ENCODE measurements around the gene ARL13B.
A peak's percentile ranks its signal among the peaks of the same experiment; 100 is the strongest.
"Not testable (repeated sequence)": the region's sequence is repeated elsewhere in the genome, so short reads cannot be mapped to it uniquely, and the experiment has no call there.

ARL13B gene

DNA sequence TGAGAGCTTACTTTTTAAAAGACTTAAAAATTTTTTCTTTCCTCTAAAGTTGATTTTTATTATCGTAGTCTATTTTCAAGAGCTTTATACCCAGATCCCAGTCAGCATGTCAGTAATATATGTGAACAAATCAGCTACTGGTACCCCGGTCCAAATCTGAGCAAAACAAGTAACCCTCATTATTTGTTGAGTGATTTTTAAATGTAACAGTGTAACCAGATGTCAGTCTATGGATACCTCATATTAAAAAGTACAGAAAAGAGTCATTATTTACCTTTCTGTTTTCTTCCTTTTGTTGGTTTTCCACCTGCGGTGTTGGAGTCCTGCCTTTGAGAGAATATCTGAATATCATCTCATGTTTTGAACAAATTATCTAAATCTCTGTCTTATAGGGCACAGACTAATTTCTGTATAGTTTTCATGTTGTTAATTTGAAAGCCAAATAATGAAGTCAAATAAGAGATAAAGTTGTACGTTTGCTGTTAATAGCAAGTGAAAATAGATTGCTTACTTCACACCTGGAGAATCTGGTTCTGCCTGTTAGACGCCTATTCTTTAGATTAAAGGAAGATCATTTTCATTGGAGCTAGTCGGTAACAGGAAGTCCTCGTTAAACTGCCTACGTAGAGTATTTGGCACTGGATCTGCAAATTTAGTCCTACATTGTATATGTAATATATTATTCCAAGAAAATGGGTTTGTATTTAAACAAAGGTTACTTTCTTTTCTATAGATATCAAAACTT, 48.3 kb downstream of the ARL13B start, which contains the start of gene STX19:
Gene STX19, minus strand, starts transcription at position 505 of the 745 bp plus-strand sequence. CDS start 13,328 bp downstream, outside the sequence.
- Histone ChIP-seq H3K4me3 (ENCODE audit: low read length) (no peak within 1 kb of the TSS), H3K36me3 (ENCODE audit: control insufficient read depth, low read length) (no peaks in the 10 kb centered on the region), H3F3A (ENCODE audit: control insufficient read depth, insufficient read depth) (no peaks in the 10 kb centered on the region), H3K27me3 (ENCODE audit: control insufficient read depth, low read length) (no peaks in the 10 kb centered on the region), H3K4me1 (ENCODE audit: control insufficient read depth, low read length) (no peaks in the 10 kb centered on the region), H3K4me2 (ENCODE audit: low read length) (no peak within 1 kb of the TSS), H3K79me2 (ENCODE audit: control insufficient read depth, low read length) (no peaks in the 10 kb centered on the region), H3K9me2 (replicated peaks; ENCODE audit: control insufficient read depth, low read length) (no peaks in the 10 kb centered on the region), H4K20me1 (ENCODE audit: control insufficient read depth, insufficient read depth, low read depth, low read length) (no peaks in the 10 kb centered on the region), H3K27ac (ENCODE audit: low read depth, low read length) (no peak within 1 kb of the TSS), H3K9me3 (ENCODE audit: control insufficient read depth, insufficient read depth, low read length) (no peaks in the 10 kb centered on the region)
- TF ChIP-seq, protein P1, sequence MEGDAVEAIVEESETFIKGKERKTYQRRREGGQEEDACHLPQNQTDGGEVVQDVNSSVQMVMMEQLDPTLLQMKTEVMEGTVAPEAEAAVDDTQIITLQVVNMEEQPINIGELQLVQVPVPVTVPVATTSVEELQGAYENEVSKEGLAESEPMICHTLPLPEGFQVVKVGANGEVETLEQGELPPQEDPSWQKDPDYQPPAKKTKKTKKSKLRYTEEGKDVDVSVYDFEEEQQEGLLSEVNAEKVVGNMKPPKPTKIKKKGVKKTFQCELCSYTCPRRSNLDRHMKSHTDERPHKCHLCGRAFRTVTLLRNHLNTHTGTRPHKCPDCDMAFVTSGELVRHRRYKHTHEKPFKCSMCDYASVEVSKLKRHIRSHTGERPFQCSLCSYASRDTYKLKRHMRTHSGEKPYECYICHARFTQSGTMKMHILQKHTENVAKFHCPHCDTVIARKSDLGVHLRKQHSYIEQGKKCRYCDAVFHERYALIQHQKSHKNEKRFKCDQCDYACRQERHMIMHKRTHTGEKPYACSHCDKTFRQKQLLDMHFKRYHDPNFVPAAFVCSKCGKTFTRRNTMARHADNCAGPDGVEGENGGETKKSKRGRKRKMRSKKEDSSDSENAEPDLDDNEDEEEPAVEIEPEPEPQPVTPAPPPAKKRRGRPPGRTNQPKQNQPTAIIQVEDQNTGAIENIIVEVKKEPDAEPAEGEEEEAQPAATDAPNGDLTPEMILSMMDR (IDR thresholded peaks at IDR 0.05; ENCODE audit: low read depth, low read length, poor library complexity, severe bottlenecking) = no peak
- no peak for TF ChIP-seq EZH2phosphoT487 (IDR thresholded peaks at IDR 0.05; ENCODE audit: borderline replicate concordance, low read length)

DNA sequence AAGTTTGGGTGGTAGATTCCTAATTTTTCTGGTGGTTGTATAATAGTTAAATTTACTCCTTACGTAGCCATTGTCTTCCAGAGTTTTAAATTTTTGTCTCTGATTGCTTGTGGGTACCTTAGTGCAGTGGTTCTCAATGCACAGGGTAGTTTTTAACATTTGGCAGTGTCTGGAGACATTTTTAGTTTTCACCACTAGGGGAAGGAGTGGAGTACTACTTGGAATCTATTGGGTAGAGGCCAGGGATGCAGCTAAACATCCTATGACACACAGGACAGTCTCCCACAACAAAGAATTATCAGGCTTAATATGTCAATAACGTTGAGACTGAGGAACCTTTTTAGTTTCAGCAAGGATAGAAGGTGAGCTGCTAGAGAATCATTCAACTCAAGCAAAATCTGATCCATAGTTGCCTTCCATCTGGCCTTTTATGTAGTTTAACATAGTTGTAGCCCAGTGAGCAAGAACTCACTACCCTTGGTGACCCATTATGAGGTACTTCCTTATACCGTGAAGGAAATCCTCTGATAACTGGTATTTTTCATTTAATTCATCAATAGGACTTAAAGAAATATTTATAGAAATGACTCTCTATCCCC, 57.1 kb downstream of the ARL13B start:
- H3K4me1 ChIP-seq (ENCODE audit: control insufficient read depth, low read length) = no peaks in the 10 kb centered on the region
- TF ChIP-seq, protein P1 (IDR thresholded peaks at IDR 0.05; ENCODE audit: low read depth, low read length, poor library complexity, severe bottlenecking) = peak; percentile 64
- TF ChIP-seq EZH2phosphoT487 (IDR thresholded peaks at IDR 0.05; ENCODE audit: borderline replicate concordance, low read length) = no peak
- H3K4me2 ChIP-seq (ENCODE audit: low read length) = no peak overlapping the region
- H3K27me3 ChIP-seq (ENCODE audit: control insufficient read depth, low read length) = no peaks in the 10 kb centered on the region
- H3K4me3 ChIP-seq (ENCODE audit: low read length) = no peak overlapping the region
- H4K20me1 ChIP-seq (ENCODE audit: control insufficient read depth, insufficient read depth, low read depth, low read length) = no peaks in the 10 kb centered on the region
- H3K9me3 ChIP-seq (ENCODE audit: control insufficient read depth, insufficient read depth, low read length) = no peaks in the 10 kb centered on the region
- no peaks in the 10 kb centered on the region for H3K79me2 ChIP-seq (ENCODE audit: control insufficient read depth, low read length)
- peaks cover 3% of the 10 kb centered on the region for H3K36me3 ChIP-seq (ENCODE audit: control insufficient read depth, low read length)
- H3K27ac ChIP-seq (ENCODE audit: low read depth, low read length) = no peak overlapping the region
- no peaks in the 10 kb centered on the region for H3K9me2 ChIP-seq (replicated peaks; ENCODE audit: control insufficient read depth, low read length)
- peaks cover 1% of the 10 kb centered on the region; the same call in 1 of the 2 replicates for H3F3A ChIP-seq (ENCODE audit: control insufficient read depth, insufficient read depth)

DNA sequence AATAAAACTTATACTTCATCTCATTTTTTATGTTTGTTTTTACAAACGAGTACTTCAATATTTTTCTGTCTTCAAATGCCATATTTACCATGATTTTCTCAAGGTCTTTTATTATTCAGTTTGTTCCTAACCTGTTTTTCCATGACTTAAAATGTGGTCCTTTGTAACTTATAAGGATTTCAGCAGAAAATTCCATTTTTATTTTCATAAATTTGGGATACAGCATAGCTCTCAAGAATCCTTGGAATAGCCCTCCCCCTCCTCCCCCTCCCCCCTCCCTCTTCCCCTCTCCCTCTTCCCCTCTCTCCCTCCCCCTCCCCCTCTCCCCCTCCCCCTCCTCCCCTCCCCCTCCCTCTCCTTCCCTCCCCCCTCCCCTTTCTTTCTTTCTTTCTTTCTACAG, 63.3 kb downstream of the ARL13B start:
- H3K9me2 ChIP-seq (replicated peaks; ENCODE audit: control insufficient read depth, low read length) = no peaks in the 10 kb centered on the region
- TF ChIP-seq EZH2phosphoT487 (IDR thresholded peaks at IDR 0.05; ENCODE audit: borderline replicate concordance, low read length) = no peak
- TF ChIP-seq, protein P1 (IDR thresholded peaks at IDR 0.05; ENCODE audit: low read depth, low read length, poor library complexity, severe bottlenecking) = no peak
- no peaks in the 10 kb centered on the region for H4K20me1 ChIP-seq (ENCODE audit: control insufficient read depth, insufficient read depth, low read depth, low read length)
- H3F3A ChIP-seq (ENCODE audit: control insufficient read depth, insufficient read depth) = peaks cover 12% of the 10 kb centered on the region
- no peak overlapping the region for H3K4me2 ChIP-seq (ENCODE audit: low read length)
- no peaks in the 10 kb centered on the region for H3K79me2 ChIP-seq (ENCODE audit: control insufficient read depth, low read length)
- no peaks in the 10 kb centered on the region for H3K9me3 ChIP-seq (ENCODE audit: control insufficient read depth, insufficient read depth, low read length)
- H3K27me3 ChIP-seq (ENCODE audit: control insufficient read depth, low read length) = no peaks in the 10 kb centered on the region
- no peaks in the 10 kb centered on the region; the same call in 1 of the 2 replicates for H3K36me3 ChIP-seq (ENCODE audit: control insufficient read depth, low read length)
- H3K27ac ChIP-seq (ENCODE audit: low read depth, low read length) = no peak overlapping the region
- H3K4me3 ChIP-seq (ENCODE audit: low read length) = no peak overlapping the region
- no peaks in the 10 kb centered on the region for H3K4me1 ChIP-seq (ENCODE audit: control insufficient read depth, low read length)

DNA sequence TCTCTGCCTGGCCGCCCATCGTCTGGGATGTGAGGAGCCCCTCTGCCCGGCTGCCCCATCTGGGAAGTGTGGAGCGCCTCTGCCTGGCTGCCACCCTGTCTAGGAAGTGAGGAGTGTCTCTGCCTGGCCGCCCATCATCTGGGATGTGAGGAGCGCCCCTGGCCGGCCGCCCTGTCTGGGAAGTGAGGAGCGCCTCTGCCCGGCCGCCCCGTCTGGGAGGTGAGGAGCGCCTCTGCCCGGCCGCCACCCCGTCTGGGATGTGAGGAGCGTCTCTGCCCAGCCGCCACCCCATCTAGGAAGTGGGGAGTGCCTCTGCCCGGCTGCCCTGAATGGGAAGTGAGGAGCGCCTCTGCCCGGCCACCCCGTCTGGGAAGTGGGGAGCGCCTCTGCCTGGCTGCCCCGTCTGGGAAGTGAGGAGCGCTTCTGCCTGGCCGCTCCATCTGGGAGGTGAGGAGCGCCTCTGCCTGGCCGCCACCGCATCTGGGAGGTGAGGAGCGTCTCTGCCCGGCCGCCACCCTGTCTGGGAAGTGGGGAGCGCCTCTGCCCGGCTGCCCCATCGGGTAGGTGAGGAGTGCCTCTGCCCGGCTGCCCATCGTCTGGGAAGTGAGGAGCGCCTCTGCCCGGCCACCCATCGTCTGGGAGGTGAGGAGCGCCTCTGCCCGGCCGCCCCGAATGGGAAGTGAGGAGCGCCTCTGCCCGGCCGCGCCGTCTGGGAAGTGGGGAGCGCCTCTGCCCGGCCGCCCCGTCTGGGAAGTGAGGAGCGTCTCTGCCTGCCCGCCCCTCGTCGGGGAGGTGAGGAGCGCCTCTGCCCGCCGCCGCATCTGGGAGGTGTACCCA, 64.4 kb downstream of the ARL13B start:
- H3F3A ChIP-seq (ENCODE audit: control insufficient read depth, insufficient read depth) = peaks cover 12% of the 10 kb centered on the region
- H3K9me3 ChIP-seq (ENCODE audit: control insufficient read depth, insufficient read depth, low read length) = not testable (repeated sequence)

More for the DNA sequence above, 64.4 kb downstream of the ARL13B start:
- not testable (repeated sequence) for H3K4me3 ChIP-seq (ENCODE audit: low read length); H3K4me1 ChIP-seq (ENCODE audit: control insufficient read depth, low read length); H3K79me2 ChIP-seq (ENCODE audit: control insufficient read depth, low read length); H3K36me3 ChIP-seq (ENCODE audit: control insufficient read depth, low read length); H3K9me2 ChIP-seq (replicated peaks; ENCODE audit: control insufficient read depth, low read length); H3K4me2 ChIP-seq (ENCODE audit: low read length); H4K20me1 ChIP-seq (ENCODE audit: control insufficient read depth, insufficient read depth, low read depth, low read length); H3K27me3 ChIP-seq (ENCODE audit: control insufficient read depth, low read length); H3K27ac ChIP-seq (ENCODE audit: low read depth, low read length)

Data from DOHH2 (cell line).